Urothelium cell line (cell line): Measurements from ENCODE around the gene OVCH2.
"Not testable (repeated sequence)": the region's sequence is repeated elsewhere in the genome, so short reads cannot be mapped to it uniquely, and the experiment has no call there.

Experiments used
- DNase-seq: peaks from one replicate; pipeline ENCODE4 v3.0.0; 2011; ENCODE audit warnings: low spot score, mixed read lengths
- FAIRE-seq: peaks from 2 replicates; lab custom pipeline; 2011; peaks lifted over from hg19 to GRCh38; lab: Jason Lieb, UNC

The OVCH2 gene

DNA sequence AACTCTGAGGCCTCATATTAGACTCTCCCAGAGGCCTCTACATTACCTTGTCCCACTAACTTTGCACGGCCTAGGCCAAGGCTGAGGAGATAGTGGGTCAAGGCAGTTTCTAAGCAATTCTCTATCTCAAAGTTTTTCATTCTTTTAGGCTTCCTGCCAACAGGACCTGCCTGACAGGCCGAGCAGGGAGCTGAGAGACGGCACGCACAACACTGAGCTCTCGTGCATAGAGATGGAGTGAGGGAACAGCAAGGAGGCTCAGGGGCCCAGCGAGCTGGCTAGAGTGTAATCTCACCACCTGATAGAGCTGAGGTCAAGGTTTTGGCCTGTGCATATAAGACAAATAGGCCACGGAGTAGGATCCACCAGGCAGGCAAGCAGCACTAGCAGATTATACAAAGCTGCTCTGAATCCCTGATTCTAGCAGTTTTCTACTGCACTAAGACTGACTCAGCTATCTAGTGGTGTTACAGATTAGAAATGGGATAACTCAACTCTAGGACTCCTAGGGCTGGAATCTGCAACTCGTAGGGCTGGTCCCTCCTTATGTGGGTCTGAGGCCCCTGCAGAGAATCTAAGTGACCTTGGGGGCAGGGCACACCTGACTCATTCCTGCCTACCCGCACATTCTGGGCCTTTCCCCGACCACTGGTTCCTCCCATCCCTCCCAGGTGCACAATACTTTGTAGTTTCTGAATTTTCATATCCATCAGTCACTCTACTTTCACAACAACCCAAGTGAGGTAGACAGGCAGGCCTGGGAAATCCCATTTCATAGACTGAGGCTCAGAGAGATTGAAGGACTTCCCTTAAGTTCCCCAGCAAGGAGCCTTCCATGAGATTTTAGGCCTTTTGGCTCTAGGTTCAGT is 34.7 kb downstream of the OVCH2 start:
- FAIRE-seq: no peak
- no peak for DNase-seq

DNA sequence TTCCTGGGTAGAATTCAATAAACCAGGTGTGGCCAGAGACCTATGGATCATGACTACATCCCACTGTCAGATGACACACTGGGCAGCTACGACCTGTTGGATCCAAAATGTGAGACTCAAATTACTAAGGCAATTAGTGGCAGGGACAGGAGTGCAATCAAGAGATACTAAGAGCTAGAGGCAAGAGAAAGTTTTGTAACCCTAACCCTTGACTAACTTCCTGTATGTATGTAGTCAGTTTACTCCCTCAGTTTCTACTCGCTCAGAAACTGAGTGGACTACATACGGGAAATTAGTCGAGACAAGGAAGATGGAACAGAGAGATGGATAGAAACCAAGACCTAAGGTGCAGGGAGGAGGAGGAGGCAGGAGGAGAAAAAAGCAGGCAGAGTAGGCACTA is 35.6 kb downstream of the OVCH2 start:
- no peak for FAIRE-seq
- DNase-seq: no peak

GRCh38 chr11:7668911-7669310 is 37.4 kb downstream of the OVCH2 start:
- DNase-seq (peak; percentile 49), FAIRE-seq (no peak)

GRCh38 chr11:7668464-7668863 is 37.8 kb downstream of the OVCH2 start:
- DNase-seq: no peak
- FAIRE-seq: no peak

GRCh38 chr11:7667460-7667859 is 38.8 kb downstream of the OVCH2 start:
- FAIRE-seq (no peak), DNase-seq (no peak)

GRCh38 chr11:7666292-7666866 is 39.9 kb downstream of the OVCH2 start:
- DNase-seq: no peak
- no peak for FAIRE-seq

- peak; percentile 86 for DNase-seq
- FAIRE-seq: peak; percentile 79
Observed at GRCh38 chr11:7665473-7666291, 40.6 kb downstream of the OVCH2 start.

GRCh38 chr11:7664867-7665266 is 41.4 kb downstream of the OVCH2 start:
- DNase-seq (no peak), FAIRE-seq (no peak)

- DNase-seq, FAIRE-seq: not testable (repeated sequence)
Observed at GRCh38 chr11:7663531-7663930, 42.7 kb downstream of the OVCH2 start.

- no peak for FAIRE-seq
- DNase-seq: no peak
Observed at GRCh38 chr11:7657306-7658025, 48.8 kb downstream of the OVCH2 start.

GRCh38 chr11:7656704-7657103 is 49.6 kb downstream of the OVCH2 start:
- DNase-seq: no peak
- no peak for FAIRE-seq

DNA sequence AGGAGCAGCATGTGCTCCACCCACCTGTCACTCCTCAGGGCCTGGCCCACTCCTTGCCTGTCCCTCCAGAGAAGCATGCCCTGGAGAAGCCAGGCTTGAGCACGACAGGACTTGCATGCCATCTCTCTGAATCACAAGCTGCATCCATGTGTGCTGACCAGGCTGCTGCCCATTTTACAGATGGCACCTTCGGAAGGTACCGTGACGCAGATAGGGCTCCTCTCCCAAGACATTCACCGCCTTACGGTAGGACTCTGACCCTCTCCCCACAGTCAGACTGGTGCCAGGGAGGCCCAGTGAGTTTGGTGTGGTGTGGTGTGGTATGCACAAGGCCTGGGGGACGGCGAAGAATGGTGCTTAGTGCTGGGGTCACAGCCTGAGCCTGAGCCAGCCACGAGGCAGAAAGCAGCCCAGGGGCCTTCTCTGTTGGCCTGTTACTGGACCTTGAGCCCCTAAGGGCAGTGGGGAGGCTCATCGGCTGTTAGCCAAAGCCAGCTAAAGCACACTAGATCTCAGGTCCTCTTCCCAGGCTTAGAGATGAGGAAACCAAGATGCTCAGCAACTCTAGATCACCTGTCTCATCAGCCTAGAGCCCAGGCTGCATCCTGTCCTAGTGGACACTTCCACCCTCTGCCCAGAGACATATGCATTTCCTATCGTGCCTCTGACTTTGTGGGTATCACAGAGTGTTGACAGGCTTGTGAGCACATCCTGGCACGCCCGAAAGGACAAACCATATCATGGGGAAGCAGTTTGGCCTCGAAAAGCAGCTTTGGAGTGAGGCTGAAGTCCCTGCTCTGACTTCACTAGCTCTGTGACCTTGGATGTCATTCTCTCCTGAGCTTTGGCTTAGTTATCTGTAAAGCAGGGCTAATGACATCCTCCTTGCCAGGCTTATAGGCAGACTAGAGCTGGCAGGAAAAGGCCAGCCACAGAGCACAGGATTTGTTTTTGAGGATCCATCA is 50.7 kb downstream of the OVCH2 start:
- no peak for FAIRE-seq

DNA sequence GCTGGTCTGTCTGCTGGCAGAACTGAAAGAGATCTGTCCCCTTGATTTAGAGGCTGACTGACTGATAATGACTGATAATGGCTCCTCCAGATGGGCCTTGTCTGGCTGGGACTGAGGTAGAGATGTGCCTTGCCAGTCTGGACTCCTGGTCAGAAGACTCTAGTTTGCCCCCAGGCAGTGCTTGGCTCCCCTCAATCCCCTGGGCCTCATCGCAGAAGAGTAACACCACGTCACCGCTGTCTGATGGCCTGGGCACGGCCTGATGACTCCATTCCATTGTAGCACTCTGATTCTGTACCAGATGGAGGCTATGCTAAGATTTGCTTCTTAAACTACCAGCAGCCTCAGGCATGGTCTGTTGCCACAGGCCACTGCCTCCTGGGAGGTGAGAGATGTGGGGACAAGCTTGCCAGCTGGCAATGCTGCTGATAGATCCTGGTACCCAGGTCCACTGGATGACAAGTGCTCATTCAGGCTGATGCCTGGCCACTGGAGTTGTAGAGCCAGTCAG is 52.0 kb downstream of the OVCH2 start:
- DNase-seq (no peak), FAIRE-seq (no peak)

More for the DNA sequence above, 50.7 kb downstream of the OVCH2 start:
- DNase-seq: no peak

DNA sequence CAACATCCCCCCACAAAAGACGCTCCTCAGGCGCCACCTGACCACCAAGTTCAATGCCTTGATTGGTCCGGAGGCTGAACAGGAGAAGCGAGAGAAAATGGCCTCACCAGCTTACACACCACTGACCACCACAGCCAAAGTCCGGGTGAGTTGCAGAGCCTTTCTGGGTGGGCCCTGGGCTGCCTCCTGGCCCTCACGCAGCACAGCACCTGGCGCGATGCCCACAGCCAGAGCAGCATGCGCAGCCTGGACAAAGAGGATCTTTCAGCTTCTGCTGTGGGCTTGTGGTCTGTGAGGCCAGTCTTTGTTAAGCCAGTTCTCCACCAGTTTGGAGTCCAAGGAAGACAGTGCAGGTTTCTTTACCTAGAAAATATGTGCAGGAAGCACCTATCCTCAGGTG is 54.6 kb downstream of the OVCH2 start:
- DNase-seq (no peak), FAIRE-seq (no peak)

DNA sequence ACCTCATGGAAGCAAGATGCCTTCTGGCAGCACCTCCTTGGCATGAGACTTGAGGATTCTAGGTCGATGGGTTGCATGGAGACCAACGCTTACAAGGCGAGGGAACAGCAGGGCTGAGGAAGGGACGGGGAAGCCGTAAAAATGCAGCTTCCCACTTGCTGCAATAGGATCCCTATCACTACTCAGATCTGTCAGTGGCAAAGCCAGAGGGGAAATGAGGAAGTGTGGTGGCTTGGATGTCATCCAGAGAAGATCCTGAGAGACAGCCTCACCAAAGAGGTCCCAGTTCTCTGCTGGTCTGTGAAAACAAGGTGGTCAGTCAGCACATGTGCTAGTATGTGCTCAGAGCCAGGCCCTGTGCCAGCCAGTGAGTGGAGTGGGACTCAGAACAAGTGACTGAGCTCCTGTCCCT is 55.1 kb downstream of the OVCH2 start:
- DNase-seq (no peak), FAIRE-seq (no peak)

- FAIRE-seq: no peak
- DNase-seq: no peak
Observed at GRCh38 chr11:7648264-7648663, 58.0 kb downstream of the OVCH2 start.

DNA sequence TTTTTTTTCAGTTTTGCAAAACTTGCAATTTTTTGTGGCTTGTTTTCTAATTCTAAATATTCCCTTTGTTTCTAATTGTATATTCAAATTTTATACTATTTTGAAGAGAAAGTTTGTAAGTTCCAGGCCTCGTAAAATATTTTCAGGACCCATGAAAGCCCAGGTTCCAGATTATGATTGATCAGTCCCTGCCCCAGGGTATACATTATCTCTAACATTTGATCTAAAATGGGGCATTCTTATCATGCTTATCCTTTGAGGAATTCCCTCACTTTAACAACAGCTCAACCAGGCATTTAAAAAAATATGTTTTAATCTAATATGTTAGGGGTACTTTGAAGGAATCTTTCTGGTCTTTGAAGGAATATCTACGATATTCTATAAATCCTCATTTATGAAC is 59.4 kb downstream of the OVCH2 start:
- FAIRE-seq (no peak), DNase-seq (no peak)

GRCh38 chr11:7645206-7645605 is 61.1 kb downstream of the OVCH2 start:
- DNase-seq (no peak), FAIRE-seq (no peak)

DNA sequence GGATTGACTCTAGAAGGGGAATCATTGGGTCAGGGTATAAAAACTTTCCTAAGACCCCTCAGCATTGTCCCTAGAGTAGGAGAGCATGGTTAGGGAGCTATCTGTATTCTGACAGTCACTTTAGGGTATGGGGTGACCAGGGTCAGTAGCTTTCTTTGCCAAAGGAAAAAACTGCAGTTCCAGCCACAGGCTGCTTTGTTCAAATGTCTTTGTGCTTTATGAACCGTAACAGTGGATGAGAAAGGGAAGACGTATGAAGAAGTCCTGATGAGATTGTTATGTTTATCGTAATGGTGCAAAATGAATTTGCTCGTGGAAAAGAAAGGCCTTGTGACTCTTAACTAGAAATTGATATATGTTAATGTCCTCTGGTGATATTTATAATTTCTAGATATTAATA is 63.0 kb downstream of the OVCH2 start:
- no peak for FAIRE-seq

DNA sequence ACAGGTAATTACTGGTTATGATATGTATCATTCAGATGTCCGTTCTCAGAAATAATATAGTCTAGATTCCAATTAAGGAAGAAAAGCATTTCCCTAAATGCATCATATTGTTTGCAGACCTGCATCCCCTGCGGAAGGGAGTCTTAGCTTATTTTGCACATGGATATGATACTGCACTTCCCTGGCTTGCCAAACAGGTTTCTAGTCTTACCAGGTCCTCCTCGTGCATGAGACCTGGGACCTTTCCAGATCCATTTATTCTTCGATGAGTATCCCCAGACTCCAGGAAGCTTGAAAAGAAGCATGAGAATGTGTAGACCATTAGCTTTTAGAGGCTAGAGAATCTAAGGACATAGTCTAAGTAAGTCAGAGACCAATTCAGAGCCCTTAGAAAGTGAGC is 63.5 kb downstream of the OVCH2 start:
- FAIRE-seq: no peak
- no peak for DNase-seq

More for the DNA sequence above, 63.0 kb downstream of the OVCH2 start:
- DNase-seq: no peak
